ENCODE measurements around the gene DUSP7. TPM values are rescaled to one million over a fixed set of nuclear protein-coding genes. Genes with fewer than 3 reads are reported as not detected.

The DUSP7 gene
- total RNA-seq, 1 experiment from 2014 or later: 11.3 TPM

DNA sequence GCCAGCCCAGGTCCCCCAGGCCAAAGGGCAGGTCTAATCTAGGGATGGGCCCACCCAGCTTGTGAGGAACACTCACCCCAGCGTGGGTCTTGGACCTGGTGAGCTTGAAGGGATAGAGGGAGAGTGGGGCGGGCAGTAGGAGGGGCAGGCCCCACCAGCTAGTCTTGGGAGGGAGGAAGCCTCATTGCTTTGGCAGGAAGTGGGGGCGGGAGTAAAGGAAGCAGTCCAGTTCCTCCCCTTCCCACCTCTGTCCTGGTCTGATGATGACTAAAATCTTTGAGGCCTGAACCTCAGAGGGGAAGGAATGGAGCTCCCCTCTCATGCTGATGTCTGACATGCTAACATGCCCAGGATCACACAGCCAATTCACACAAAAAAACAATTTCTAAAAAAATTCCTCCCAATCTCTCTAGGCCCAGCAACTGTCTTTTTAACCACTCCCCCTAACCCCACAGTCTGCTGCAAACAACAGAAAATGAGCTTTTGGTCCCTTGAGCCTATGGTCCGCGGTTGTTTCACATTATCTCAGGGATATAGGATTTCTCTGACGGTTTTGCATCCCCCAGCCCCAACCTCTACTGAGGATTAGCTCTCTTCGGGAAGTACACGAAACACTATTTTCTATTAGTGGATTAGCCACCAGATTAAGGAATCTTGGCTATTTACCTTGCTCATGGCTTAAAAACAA lies 30.7 kb upstream of the DUSP7 start:
- DNase-seq (ENCODE audit: extremely low read depth, low read depth): no peak

DNA sequence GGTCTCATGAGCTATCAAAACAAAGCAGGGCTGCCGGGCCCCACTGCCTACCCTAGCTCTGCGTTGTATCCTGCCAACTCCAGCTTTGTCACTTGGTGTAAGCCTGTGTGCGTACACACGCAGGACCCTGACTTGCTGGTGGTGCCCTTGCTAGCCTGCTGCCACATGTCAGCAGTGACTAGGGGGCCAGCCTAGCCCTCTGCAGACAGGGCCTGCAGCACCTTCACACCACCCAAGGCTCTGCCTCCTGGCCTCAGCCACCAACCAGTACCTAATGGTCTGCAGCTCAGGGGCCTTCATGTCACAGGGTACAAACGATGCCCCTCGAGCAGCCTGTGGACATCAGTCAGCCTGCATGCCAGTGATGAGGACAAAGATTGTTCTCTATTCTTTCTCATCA lies 30.1 kb upstream of the DUSP7 start:
- no peak for DNase-seq (ENCODE audit: extremely low read depth, low read depth)

DNA sequence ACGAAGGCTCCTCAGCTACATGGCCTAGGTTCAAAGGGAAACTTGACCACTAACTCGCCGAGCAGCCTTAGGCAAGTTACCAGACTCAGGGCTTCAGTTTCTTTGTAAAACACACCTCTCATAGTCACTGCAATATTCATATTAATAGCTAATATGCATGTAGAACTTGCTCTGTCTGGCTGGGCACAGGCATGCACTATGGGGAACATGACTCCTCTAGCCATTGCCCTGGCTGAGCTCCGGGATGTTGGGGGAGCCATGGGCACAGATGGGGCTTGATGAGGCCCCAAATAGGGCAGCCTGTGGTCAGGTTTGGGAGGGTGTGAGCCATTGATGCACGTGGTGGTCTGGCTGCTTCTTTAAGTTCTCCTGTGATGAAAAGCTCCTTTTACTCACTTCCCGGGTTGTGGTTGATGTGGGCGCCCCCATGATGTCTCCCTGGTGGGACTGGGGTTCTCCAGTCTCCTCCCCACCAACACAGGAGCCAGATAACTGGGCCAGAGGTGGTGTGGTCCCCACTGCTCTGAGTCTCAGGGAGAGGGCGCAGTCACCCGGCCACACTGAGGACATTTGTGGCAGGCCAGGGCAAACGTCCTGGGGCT lies 29.4 kb upstream of the DUSP7 start:
- no peak for DNase-seq (ENCODE audit: extremely low read depth, low read depth)

- no peak for DNase-seq (ENCODE audit: extremely low read depth, low read depth)
These were observed 28.7 kb upstream of the DUSP7 start for GRCh38 chr3:52084954-52085680.

- DNase-seq (ENCODE audit: extremely low read depth, low read depth): no peak
These were observed 28.0 kb upstream of the DUSP7 start for GRCh38 chr3:52084216-52084945.

- DNase-seq (ENCODE audit: extremely low read depth, low read depth): no peak
These were observed 27.3 kb upstream of the DUSP7 start for GRCh38 chr3:52083556-52084087.

DNA sequence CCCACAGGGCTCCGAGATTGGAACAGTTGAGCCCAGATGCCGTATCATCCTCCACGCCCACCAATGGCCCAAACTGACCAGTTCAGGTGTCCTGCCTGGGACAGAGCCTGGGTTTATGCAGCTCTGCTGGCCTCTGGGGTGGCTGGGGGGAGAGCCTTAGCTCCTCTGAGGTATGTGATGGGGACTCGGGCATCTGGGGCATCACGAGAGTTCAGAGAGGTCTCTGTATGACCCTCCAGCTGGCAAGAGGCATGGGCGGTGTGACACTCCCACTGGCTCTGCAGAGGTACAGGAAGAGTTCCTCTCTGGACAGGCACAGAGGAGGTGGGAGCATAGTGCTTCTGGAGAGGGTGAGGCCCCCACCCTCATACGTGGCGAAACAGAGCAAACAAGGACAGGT lies 26.6 kb upstream of the DUSP7 start:
- DNase-seq (ENCODE audit: extremely low read depth, low read depth): no peak

- no peak for DNase-seq (ENCODE audit: extremely low read depth, low read depth)
These were observed 24.7 kb upstream of the DUSP7 start for GRCh38 chr3:52080830-52081719.

DNA sequence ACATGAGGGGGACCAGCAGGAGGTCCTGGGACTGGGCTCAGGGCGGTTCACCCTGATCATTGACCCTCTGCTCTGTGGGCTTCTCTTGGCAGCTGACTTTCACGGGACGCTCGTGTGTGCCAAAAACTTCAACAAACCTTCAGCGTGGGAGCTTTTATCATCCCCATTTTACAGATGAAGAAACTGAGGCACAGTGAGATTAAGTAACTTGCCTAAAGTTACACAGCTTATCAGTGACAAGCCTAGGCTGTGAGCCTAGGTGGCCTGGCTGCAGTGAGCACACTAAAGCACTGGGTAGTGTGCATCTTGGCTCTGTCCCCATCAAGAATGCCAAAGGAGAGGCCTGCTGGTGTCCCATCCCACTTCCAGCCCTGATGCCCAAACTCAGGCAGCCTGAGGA lies 23.6 kb upstream of the DUSP7 start:
- DNase-seq (ENCODE audit: extremely low read depth, low read depth): no peak

DNA sequence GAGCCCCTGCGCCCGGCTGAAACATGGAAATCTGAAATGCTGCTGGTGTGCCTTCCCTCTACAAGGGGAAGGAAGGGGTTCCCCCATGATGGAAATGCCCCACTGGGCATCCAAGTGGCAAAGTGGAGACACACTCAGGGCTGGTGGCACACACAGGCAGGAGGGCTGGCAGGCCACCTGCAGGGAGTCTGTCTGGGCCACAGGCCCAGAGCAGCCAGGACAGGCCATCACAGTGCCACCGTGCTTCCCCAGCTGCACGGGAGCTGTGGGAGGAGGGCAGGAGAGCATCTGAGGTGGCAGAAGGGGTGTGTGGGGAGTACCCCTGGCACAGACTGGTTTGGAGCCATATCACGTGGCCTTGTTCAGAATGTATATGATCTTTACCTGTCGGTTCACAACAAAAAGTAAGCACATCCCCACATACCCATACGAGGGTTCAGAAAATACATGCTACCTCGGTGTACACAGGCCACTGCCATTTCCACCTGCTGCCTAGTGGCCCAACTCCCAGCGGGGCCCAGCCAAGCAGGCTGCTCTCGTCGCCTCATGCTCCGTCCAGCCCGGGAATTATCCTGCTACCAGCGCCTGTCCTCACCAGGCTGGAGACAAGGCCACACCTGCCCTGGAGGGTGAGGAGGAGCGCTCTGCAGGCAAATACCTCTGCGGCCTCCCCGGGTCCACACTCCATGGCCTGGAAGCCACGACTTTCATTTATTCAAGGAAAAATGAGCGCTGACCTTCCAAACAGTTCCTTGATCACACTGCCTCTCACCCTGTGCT lies 22.6 kb upstream of the DUSP7 start:
- DNase-seq (ENCODE audit: extremely low read depth, low read depth): no peak

DNA sequence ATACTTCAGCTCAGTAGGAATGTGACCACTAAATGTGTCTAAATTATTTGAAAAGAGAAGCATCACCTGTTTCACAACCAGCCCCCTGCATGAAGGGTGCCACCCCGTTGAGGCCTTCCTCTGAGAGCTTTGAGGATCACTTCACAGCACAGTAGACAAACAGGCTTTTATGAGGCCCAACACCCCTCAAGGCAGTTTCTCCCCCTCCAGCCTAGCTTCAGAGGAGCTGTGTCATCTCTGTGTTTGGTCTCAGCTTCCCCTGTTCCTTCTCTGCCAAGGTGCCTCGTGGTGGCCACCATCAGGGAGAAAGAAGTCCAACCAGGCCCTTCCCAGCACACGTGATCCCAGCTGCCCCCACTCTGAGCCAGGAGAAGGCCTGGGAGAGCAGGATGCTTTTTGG lies 21.6 kb upstream of the DUSP7 start:
- no peak for DNase-seq (ENCODE audit: extremely low read depth, low read depth)

DNA sequence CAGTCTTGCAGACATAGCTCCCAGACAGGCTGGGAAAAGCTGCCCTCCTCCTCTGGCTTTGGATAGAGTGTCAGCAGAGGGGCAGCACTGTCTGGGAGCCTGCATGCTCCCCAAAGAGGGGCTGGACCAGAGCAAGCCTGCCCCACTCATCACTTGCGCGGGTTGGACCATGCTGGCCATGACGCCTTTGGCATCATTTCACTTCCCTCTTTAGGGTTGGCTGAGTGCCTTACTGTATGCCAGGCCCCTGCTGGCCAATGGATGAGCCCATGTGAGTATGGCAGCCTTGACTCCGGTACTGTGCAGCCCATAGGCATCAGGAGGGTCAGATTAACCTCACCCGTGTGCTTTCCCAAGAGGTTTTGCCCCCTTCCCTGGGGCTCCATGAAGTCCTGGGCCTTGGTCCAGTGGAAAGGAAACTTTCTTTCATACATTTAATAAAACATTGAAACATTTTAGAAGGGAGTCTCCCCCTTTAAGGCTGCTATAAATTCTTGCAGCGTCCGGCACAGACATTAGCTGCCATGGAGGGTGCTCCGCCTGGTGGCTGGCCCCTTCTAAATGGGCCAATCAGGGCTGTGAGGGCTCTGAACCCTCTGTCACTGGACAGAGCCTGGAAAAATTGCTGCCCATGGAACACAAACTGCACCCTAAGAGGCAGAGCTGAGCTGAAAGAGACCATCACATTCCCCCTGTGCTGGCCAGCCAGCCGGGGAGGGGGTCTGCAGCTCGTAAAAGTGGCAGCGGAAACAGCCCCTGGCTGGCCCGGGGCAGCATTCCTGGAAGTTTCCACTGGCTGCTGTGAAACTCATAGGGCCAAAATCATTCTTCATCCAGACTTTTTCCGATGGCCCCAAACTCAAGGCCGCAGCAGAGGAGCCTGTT lies 20.8 kb upstream of the DUSP7 start:
- DNase-seq (ENCODE audit: extremely low read depth, low read depth): no peak

DNA sequence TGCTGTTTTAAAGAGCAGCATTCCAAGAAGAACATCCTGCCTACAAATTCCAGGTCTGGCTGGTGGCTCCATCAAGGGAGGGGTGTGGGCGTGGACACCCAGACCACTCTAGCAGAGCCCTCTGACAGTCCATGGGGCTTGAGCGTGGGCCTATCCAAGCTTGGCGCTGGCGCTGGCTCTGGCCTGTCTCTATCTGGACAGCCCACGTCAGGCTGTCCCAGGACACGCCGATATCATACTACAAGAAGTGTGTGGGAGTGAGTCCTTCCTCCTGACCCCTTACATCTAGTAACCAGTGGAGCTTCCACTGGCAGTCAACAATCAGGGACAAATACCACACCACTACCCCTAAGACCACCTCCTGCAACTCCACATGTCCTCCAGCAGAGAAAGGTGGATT lies 17.1 kb upstream of the DUSP7 start:
- DNase-seq (ENCODE audit: extremely low read depth, low read depth): no peak

- no peak for DNase-seq (ENCODE audit: extremely low read depth, low read depth)
These were observed 16.1 kb upstream of the DUSP7 start for GRCh38 chr3:52072471-52072870.

GRCh38 chr3:52072020-52072419 lies 15.6 kb upstream of the DUSP7 start:
- no peak for DNase-seq (ENCODE audit: extremely low read depth, low read depth)

- DNase-seq (ENCODE audit: extremely low read depth, low read depth): no peak
These were observed 14.6 kb upstream of the DUSP7 start for GRCh38 chr3:52070724-52071621.

DNA sequence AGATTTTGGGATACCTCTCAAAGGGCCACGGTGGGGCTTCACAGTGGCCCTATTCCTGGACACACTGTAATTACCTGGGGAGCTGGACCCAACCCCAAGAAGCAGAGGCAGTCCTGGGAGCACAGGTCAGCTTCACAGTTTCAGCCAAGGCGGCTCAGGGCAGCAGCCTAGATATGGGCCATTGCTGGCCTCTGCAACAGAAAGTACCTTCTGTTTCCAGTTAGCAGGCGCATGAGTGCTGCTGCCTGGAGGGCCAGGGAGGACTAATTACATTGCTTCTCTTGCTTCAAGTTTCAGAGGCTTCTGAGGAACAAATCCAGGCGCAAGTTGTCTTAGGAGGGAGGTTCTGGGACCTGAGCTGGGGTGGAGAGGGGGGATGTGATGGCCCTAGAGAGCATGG lies 13.5 kb upstream of the DUSP7 start:
- DNase-seq (ENCODE audit: extremely low read depth, low read depth): no peak

All from NCI-H460 (cell line).